IMR-90 (cell line): ENCODE measurements around the gene RASSF10. TPM values are rescaled to one million over a fixed set of nuclear protein-coding genes. Genes with fewer than 3 reads are reported as not detected.

Source experiments
- ATAC-seq: fragments of 200-7000 bp; cut with Tn5 transposase; 2 replicates; pipeline ENCODE4 v1.9.1; 2020; ENCODE audit warnings: low read depth, mild to moderate bottlenecking, moderate library complexity
- BruUV-seq: library from RNA; stranded (reverse); fragments of 400-500 nt; replicated peaks from 2 replicates; lab custom pipeline; 2021; lab: Mats Ljungman, UMichigan
- CTCF ChIA-PET: fragments of 300-600 bp; formaldehyde crosslinking; extraction: SDS; loops from one replicate; lab custom pipeline; 2021; ENCODE audit warnings: antibody characterized with exemption; lab: Yijun Ruan, JAX
- POLR2A ChIA-PET: fragments of 300-600 bp; sonication (Branson Sonifier 250); formaldehyde crosslinking; loops from one replicate; lab custom pipeline; 2022; ENCODE audit warnings: antibody characterized with exemption; ENCODE audit not compliant: unreplicated experiment; lab: Charles Lee
- DNase-seq: peaks from one replicate; pipeline ENCODE4 v3.0.0; 2013
- H2AFZ ChIP-seq: replicated peaks from 2 replicates; pipeline ENCODE3; 2013; ENCODE audit warnings: low read length, mild to moderate bottlenecking; ENCODE audit not compliant: poor library complexity
- H2AK5ac ChIP-seq: 2 replicates; pipeline ENCODE4 v1.6.1; 2013; ENCODE audit warnings: low read depth, low read length, inconsistent platforms
- H2AK9ac ChIP-seq: replicated peaks from 2 replicates; pipeline ENCODE3; 2013; ENCODE audit warnings: mild to moderate bottlenecking, low read depth, low read length, moderate library complexity; ENCODE audit not compliant: poor library complexity
- H2BK120ac ChIP-seq: 2 replicates; pipeline ENCODE4 v1.6.1; 2013; ENCODE audit warnings: low read depth, low read length, inconsistent platforms
- H2BK15ac ChIP-seq: 3 replicates; pipeline ENCODE4 v1.6.1; 2013; ENCODE audit warnings: low read depth, low read length, inconsistent platforms
- H2BK20ac ChIP-seq: 2 replicates; pipeline ENCODE4 v1.6.1; 2013; ENCODE audit warnings: low read depth, mild to moderate bottlenecking, inconsistent platforms, low read length, moderate library complexity
- H2BK5ac ChIP-seq: 2 replicates; pipeline ENCODE4 v1.6.1; 2013; ENCODE audit warnings: mild to moderate bottlenecking, low read depth, low read length, inconsistent platforms; ENCODE audit not compliant: poor library complexity, severe bottlenecking
- H3K14ac ChIP-seq: replicated peaks from 2 replicates; pipeline ENCODE4 v1.6.1; 2013; ENCODE audit warnings: low read depth, low read length, inconsistent platforms
- H3K18ac ChIP-seq: 2 replicates; pipeline ENCODE4 v1.6.1; 2013; ENCODE audit warnings: low read depth, low read length, control low read depth
- H3K23ac ChIP-seq: 2 replicates; pipeline ENCODE4 v1.6.1; 2013; ENCODE audit warnings: low read depth, low read length, inconsistent platforms
- H3K27ac ChIP-seq: 2 replicates; pipeline ENCODE4 v1.5.1; 2013; ENCODE audit warnings: mild to moderate bottlenecking, control low read depth, low read length; ENCODE audit not compliant: insufficient read depth
- H3K27me3 ChIP-seq: 2 replicates; pipeline ENCODE4 v1.6.1; 2013; ENCODE audit warnings: low read length; ENCODE audit not compliant: control insufficient read depth, insufficient read depth
- H3K36me3 ChIP-seq: 2 replicates; pipeline ENCODE4 v1.6.1; 2013; ENCODE audit warnings: low read length, mixed read lengths; ENCODE audit not compliant: control insufficient read depth, insufficient read depth
- H3K4ac ChIP-seq: 2 replicates; pipeline ENCODE4 v1.6.1; 2013; ENCODE audit warnings: low read depth, low read length, inconsistent platforms
- H3K4me1 ChIP-seq: 2 replicates; pipeline ENCODE4 v1.6.1; 2013; ENCODE audit warnings: low read length, mixed read lengths; ENCODE audit not compliant: control insufficient read depth, insufficient read depth
- H3K4me2 ChIP-seq: 2 replicates; pipeline ENCODE4 v1.6.1; 2013; ENCODE audit warnings: low read depth, mild to moderate bottlenecking, control low read depth, low read length, moderate library complexity
- H3K4me3 ChIP-seq: 2 replicates; pipeline ENCODE4 v1.5.1; 2013; ENCODE audit warnings: low read depth, mild to moderate bottlenecking, control low read depth, low read length, moderate library complexity; ENCODE audit not compliant: insufficient read depth
- H3K56ac ChIP-seq: 2 replicates; pipeline ENCODE4 v1.6.1; 2013; ENCODE audit warnings: low read length, inconsistent platforms; ENCODE audit not compliant: insufficient read depth; ENCODE audit errors: extremely low read depth
- H3K79me1 ChIP-seq, 2 experiments: 2 replicates each; pipeline ENCODE4 v1.6.1; 2013; ENCODE audit warnings: low read length in 2 of 2, inconsistent platforms in 1 of 2, low read depth in 1 of 2
- H3K9ac ChIP-seq: 2 replicates; pipeline ENCODE4 v1.6.1; 2013; ENCODE audit warnings: low read depth, low read length, control low read depth
- H3K9me1 ChIP-seq: 2 replicates; pipeline ENCODE4 v1.6.1; 2013; ENCODE audit warnings: low read length, inconsistent platforms; ENCODE audit not compliant: insufficient read depth
- H3K9me3 ChIP-seq: 2 replicates; pipeline ENCODE4 v1.6.1; 2013; ENCODE audit warnings: low read length; ENCODE audit not compliant: control insufficient read depth, insufficient read depth
- H4K20me1 ChIP-seq: 2 replicates; pipeline ENCODE4 v1.6.1; 2013; ENCODE audit warnings: low read length, inconsistent platforms; ENCODE audit not compliant: insufficient read depth
- H4K5ac ChIP-seq: 2 replicates; pipeline ENCODE4 v1.6.1; 2013; ENCODE audit warnings: mild to moderate bottlenecking, low read depth, low read length, control low read depth
- H4K8ac ChIP-seq, 2 experiments: 2 replicates each; pipeline ENCODE4 v1.6.1; 2013; ENCODE audit warnings: low read depth in 2 of 2, low read length in 2 of 2, control low read depth in 1 of 2, inconsistent platforms in 1 of 2
- H4K91ac ChIP-seq: 2 replicates; pipeline ENCODE4 v1.6.1; 2013; ENCODE audit warnings: low read depth, low read length, inconsistent platforms; ENCODE audit not compliant: insufficient read depth
- CEBPB ChIP-seq: IDR thresholded peaks from 2 replicates; pipeline ENCODE4 v1.6.1; 2012; ENCODE audit warnings: low read depth, low read length, improper control_type of control experiment
- FOS ChIP-seq: fragments of 150-350 bp; IDR thresholded peaks from 2 replicates; pipeline ENCODE4 v1.6.1; 2016; ENCODE audit warnings: low read depth, low read length
- MXI1 ChIP-seq: IDR thresholded peaks from 2 replicates; pipeline ENCODE4 v1.6.1; 2012; ENCODE audit warnings: low read depth, mild to moderate bottlenecking, low read length, moderate library complexity, borderline replicate concordance
- NFE2L2 ChIP-seq: fragments of 150-350 bp; IDR thresholded peaks from 2 replicates; pipeline ENCODE4 v1.6.1; 2016; ENCODE audit warnings: low read depth, mild to moderate bottlenecking, low read length
- POLR2A ChIP-seq: IDR thresholded peaks from 2 replicates; pipeline ENCODE4 v1.6.1; 2012; ENCODE audit warnings: mild to moderate bottlenecking, low read depth, low read length
- RCOR1 ChIP-seq: IDR thresholded peaks from 2 replicates; pipeline ENCODE4 v1.6.1; 2012; ENCODE audit warnings: mild to moderate bottlenecking, low read length, improper control_type of control experiment; ENCODE audit not compliant: insufficient replicate concordance
- SMC3 ChIP-seq: fragments of 150-350 bp; IDR thresholded peaks from 2 replicates; pipeline ENCODE4 v1.6.1; 2016; ENCODE audit warnings: low read depth, mild to moderate bottlenecking, antibody characterized with exemption, low read length, moderate library complexity
- WGBS, 2 experiments: methylation state at CpG; one replicate each; pipeline versions ENCODE4 v1.1.5 to v1.1.7; 2013; ENCODE audit warnings: missing lambda C conversion rate in 2 of 2; ENCODE audit not compliant: insufficient read length in 1 of 2; ENCODE audit errors: extremely low coverage in 2 of 2; 5-methylcytosine and 5-hydroxymethylcytosine counted together
- dilution Hi-C: fragments of 300-500 bp; cut with HindIII; formaldehyde crosslinking; loops from one replicate; pipeline ENCODE4 v1.14.3; 2018; ENCODE audit warnings: low sequenced_read_pairs; ENCODE audit not compliant: unreplicated experiment
- in situ Hi-C: fragments of 300-500 bp; cut with MboI; formaldehyde crosslinking; loops from 3 replicates; pipeline ENCODE4 v1.14.3; 2019; ENCODE audit warnings: low sequenced_read_pairs, inconsistent platforms, mixed read lengths
- intact Hi-C: fragments of 100-400 bp; cut with micrococcal nuclease; formaldehyde crosslinking; loops from 2 replicates; pipeline ENCODE4 v1.10.0; 2022
- polyA plus RNA-seq, 3 experiments: library from polyadenylated mRNA; depleted of rRNA; stranded (reverse); fragments of >200 nt; gene quantifications; 2 replicates each; pipeline ENCODE4 v1.2.3, GENCODE V29; 2012; ENCODE audit warnings: low replicate concordance in 1 of 3
- total RNA-seq: library from RNA; depleted of rRNA; stranded (reverse); fragments of >200 nt; gene quantifications from 2 replicates; pipeline ENCODE4 v1.2.3, GENCODE V29; 2012
- TF ChIP-seq, protein P1 (sequence below): fragments of 150-350 bp; IDR thresholded peaks from 2 replicates; pipeline ENCODE4 v1.6.1; 2017; ENCODE audit warnings: mild to moderate bottlenecking, antibody characterized with exemption, low read length, low read depth
- TF ChIP-seq, protein P2 (sequence below): fragments of 150-350 bp; IDR thresholded peaks from 2 replicates; pipeline ENCODE4 v1.6.1; 2016; ENCODE audit warnings: low read depth, mild to moderate bottlenecking, low read length, moderate library complexity, borderline replicate concordance
- TF ChIP-seq, protein P3 (sequence below): conservative IDR thresholded peaks from 2 replicates; pipeline ENCODE4 v1.5.1; 2012; ENCODE audit warnings: mild to moderate bottlenecking, low read depth, low read length, improper control_type of control experiment

Gene RASSF10
- total and polyA plus RNA-seq, 2 of the 4 experiments (the other 2 are of a cell fraction), result not detected

DNA sequence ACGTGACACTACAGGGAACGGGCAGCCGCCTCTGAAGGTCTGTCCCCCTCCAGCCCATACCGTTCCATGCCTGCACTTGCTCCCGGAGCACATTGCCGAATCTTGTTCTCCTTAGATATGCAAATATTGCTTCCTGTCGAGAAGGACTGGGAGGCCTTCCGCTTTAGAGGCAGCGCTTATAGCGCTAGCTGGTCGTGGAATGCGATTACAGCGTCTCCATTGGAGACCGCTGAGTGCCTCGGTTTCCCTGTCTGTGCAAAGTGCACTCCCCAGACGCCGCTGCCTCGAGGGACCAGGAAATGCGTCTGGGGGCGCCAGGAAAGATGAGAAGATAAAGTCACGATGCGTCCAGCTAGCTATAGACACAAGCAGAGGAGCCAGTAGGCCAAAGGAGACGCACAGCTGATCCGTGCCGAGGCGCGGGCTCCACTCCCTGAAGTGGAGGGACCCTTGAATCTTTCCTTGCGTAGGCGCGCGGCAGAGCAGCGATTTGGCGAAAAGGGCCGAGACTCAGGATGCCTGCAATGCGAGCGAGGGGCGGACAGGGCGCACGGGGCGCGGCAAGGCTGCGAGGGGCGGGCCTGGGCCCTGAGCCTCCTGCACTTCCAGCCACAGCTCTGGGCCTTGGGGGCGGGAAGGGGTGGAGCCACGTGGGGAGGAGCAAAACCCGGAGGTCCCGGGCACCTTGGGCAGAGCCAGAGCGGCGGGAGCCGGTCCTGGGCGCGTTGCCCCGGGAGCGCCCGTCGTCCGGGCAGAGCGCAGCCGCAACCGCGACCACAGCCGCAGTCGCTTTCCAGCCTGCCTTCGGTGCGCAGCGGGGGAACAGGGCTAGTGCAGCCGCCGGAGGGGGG, at the start of gene RASSF10 (continued):
- TF ChIP-seq, protein P1, sequence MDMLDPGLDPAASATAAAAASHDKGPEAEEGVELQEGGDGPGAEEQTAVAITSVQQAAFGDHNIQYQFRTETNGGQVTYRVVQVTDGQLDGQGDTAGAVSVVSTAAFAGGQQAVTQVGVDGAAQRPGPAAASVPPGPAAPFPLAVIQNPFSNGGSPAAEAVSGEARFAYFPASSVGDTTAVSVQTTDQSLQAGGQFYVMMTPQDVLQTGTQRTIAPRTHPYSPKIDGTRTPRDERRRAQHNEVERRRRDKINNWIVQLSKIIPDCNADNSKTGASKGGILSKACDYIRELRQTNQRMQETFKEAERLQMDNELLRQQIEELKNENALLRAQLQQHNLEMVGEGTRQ, result no peak
- TF ChIP-seq CEBPB (no peak), RCOR1 (no peak)

DNA sequence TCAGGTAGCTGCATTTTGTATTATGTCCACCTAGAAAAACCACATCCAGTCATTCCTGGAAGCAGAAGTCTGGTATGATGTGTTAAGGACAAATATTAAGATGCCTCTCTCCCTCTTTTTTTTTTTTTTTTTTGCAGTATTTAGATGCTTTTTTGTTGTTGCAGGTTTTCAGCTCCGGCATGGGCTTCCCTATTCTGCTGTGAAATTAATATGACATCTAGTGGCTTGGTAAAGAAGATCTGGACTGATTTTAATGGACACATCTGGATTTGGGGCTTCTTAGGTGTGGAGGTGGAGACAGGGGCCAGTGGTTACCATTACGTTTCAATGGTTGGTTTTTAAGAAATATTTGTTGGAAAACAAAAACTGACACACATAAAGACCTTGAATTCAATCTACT, 47.5 kb upstream of the RASSF10 start:
- Histone ChIP-seq H3K4me2 (no peak overlapping the region), H2AFZ (no peak overlapping the region), H2AK5ac (no peak overlapping the region), H3K14ac (no peak overlapping the region), H2BK120ac (no peak overlapping the region), H3K79me1 (no peaks in the 10 kb centered on the region), H3K27me3 (peaks cover 22% of the 10 kb centered on the region), H3K4me3 (no peak overlapping the region), H2BK20ac (no peak overlapping the region), H3K4me1 (no peaks in the 10 kb centered on the region), H2AK9ac (no peak overlapping the region), H3K56ac (no peak overlapping the region), H4K8ac (no peak overlapping the region), H3K9me3 (no peaks in the 10 kb centered on the region), H3K9ac (no peak overlapping the region), H3K27ac (no peak overlapping the region), H3K36me3 (no peaks in the 10 kb centered on the region), H4K91ac (no peak overlapping the region), H3K23ac (no peak overlapping the region), H4K5ac (no peak overlapping the region), H3K4ac (no peak overlapping the region), H3K18ac (no peak overlapping the region), H2BK5ac (no peak overlapping the region), H3K9me1 (no peaks in the 10 kb centered on the region), H2BK15ac (no peak overlapping the region; the same call in 2 of the 3 replicates), H4K20me1 (no peaks in the 10 kb centered on the region)
- no TSS peak for BruUV-seq
- ATAC-seq, result 0 out of 2 replicates have a peak, but pooled peaks have one; percentile 40
- ChIA-PET CTCF (interaction anchor here (0.5 to 1.1 kb wide), 2 partner anchors 191 to 384 kb away, joined by 3 read pairs; no protein-coding TSS in a partner anchor), POLR2A (interaction anchor here (0.6 kb wide), 2 partner anchors 469 to 602 kb away, joined by 3 to 5 read pairs; no protein-coding TSS in a partner anchor)
- intact Hi-C loops, result loop anchor here (5.0 kb wide), 3 partner anchors 316 to 674 kb away; partner anchors contain the start of gene BMAL1
- in situ Hi-C loops, result no loop called here
- dilution Hi-C loops, result loop anchor here (25.0 kb wide), 1 partner anchor 201 kb away; no protein-coding TSS in a partner anchor
- WGBS, 2 experiments, result no CpG with 5 or more reads among the region's 2 CpGs
- peak; percentile 19 for DNase-seq
- TF ChIP-seq RCOR1 (no peak), FOS (no peak), MXI1 (no peak), CEBPB (no peak), NFE2L2 (no peak), POLR2A (no peak), SMC3 (0 out of 2 replicates have a peak, but pooled peaks have one; percentile 12)
- TF ChIP-seq, protein P2, sequence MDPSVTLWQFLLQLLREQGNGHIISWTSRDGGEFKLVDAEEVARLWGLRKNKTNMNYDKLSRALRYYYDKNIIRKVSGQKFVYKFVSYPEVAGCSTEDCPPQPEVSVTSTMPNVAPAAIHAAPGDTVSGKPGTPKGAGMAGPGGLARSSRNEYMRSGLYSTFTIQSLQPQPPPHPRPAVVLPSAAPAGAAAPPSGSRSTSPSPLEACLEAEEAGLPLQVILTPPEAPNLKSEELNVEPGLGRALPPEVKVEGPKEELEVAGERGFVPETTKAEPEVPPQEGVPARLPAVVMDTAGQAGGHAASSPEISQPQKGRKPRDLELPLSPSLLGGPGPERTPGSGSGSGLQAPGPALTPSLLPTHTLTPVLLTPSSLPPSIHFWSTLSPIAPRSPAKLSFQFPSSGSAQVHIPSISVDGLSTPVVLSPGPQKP, result no peak
- TF ChIP-seq, protein P3, sequence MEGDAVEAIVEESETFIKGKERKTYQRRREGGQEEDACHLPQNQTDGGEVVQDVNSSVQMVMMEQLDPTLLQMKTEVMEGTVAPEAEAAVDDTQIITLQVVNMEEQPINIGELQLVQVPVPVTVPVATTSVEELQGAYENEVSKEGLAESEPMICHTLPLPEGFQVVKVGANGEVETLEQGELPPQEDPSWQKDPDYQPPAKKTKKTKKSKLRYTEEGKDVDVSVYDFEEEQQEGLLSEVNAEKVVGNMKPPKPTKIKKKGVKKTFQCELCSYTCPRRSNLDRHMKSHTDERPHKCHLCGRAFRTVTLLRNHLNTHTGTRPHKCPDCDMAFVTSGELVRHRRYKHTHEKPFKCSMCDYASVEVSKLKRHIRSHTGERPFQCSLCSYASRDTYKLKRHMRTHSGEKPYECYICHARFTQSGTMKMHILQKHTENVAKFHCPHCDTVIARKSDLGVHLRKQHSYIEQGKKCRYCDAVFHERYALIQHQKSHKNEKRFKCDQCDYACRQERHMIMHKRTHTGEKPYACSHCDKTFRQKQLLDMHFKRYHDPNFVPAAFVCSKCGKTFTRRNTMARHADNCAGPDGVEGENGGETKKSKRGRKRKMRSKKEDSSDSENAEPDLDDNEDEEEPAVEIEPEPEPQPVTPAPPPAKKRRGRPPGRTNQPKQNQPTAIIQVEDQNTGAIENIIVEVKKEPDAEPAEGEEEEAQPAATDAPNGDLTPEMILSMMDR, result peak; percentile 32; the same call in 1 of the 2 replicates
